ENCODE data around the gene DHDH.

GRCh38 chr19:48906324-48906723 lies 27.2 kb upstream of the DHDH start:
- TF ChIP-seq ZFP62 (CRISPR knock-in tag; IDR thresholded peaks at IDR 0.05) (no peak), CTCF (CRISPR knock-in tag; IDR thresholded peaks at IDR 0.05) (no peak), DNMT1 (CRISPR knock-in tag; IDR thresholded peaks at IDR 0.05) (no peak), ZNF879 (CRISPR knock-in tag; IDR thresholded peaks at IDR 0.05) (no peak), U2AF2 (IDR thresholded peaks at IDR 0.05; ENCODE audit: low read depth, low read length) (no peak)
